ENCODE measurements around the gene CDK5. TPM values are rescaled to one million over a fixed set of nuclear protein-coding genes. Genes with fewer than 3 reads are reported as not detected.

The CDK5 gene
- total and polyA plus RNA-seq, 9 of the 15 experiments (the other 6 are each of a cell fraction or from before 2014, with no cell fraction given), result 3.2 to 38.0 (median 27.5) TPM

DNA sequence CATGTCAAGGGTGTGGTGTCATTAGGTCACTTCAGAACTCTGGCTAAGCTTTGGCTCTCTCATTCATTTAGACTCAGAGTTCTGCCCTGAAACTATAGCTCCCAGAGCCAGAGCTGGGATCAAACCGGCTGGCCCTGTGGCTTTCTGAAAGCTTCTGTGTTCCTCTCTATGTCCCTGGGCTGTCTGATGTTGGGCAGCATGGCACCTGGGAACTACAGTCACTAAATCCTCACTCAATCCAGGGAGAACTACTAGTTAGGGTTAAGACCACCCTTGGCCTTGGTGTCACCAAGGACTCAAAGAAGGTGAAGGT is 46.6 kb downstream of the CDK5 start (continued):
- TF ChIP-seq, protein P1, sequence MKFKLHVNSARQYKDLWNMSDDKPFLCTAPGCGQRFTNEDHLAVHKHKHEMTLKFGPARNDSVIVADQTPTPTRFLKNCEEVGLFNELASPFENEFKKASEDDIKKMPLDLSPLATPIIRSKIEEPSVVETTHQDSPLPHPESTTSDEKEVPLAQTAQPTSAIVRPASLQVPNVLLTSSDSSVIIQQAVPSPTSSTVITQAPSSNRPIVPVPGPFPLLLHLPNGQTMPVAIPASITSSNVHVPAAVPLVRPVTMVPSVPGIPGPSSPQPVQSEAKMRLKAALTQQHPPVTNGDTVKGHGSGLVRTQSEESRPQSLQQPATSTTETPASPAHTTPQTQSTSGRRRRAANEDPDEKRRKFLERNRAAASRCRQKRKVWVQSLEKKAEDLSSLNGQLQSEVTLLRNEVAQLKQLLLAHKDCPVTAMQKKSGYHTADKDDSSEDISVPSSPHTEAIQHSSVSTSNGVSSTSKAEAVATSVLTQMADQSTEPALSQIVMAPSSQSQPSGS (CRISPR knock-in tag; IDR thresholded peaks at IDR 0.05), result no peak
- TF ChIP-seq, protein P2, sequence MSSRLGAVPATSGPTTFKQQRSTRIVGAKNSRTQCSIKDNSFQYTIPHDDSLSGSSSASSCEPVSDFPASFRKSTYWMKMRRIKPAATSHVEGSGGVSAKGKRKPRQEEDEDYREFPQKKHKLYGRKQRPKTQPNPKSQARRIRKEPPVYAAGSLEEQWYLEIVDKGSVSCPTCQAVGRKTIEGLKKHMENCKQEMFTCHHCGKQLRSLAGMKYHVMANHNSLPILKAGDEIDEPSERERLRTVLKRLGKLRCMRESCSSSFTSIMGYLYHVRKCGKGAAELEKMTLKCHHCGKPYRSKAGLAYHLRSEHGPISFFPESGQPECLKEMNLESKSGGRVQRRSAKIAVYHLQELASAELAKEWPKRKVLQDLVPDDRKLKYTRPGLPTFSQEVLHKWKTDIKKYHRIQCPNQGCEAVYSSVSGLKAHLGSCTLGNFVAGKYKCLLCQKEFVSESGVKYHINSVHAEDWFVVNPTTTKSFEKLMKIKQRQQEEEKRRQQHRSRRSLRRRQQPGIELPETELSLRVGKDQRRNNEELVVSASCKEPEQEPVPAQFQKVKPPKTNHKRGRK (tag; IDR thresholded peaks at IDR 0.05), result no peak
- TF ChIP-seq, protein P3, sequence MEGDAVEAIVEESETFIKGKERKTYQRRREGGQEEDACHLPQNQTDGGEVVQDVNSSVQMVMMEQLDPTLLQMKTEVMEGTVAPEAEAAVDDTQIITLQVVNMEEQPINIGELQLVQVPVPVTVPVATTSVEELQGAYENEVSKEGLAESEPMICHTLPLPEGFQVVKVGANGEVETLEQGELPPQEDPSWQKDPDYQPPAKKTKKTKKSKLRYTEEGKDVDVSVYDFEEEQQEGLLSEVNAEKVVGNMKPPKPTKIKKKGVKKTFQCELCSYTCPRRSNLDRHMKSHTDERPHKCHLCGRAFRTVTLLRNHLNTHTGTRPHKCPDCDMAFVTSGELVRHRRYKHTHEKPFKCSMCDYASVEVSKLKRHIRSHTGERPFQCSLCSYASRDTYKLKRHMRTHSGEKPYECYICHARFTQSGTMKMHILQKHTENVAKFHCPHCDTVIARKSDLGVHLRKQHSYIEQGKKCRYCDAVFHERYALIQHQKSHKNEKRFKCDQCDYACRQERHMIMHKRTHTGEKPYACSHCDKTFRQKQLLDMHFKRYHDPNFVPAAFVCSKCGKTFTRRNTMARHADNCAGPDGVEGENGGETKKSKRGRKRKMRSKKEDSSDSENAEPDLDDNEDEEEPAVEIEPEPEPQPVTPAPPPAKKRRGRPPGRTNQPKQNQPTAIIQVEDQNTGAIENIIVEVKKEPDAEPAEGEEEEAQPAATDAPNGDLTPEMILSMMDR (IDR thresholded peaks at IDR 0.05 in 2 of 3, conservative IDR thresholded peaks at IDR 0.05 in 1 of 3; ENCODE audit: insufficient read depth in 2 of 3, low read depth in 1 of 3, low read length in 3 of 3), result no peak
- TF ChIP-seq, protein P4, sequence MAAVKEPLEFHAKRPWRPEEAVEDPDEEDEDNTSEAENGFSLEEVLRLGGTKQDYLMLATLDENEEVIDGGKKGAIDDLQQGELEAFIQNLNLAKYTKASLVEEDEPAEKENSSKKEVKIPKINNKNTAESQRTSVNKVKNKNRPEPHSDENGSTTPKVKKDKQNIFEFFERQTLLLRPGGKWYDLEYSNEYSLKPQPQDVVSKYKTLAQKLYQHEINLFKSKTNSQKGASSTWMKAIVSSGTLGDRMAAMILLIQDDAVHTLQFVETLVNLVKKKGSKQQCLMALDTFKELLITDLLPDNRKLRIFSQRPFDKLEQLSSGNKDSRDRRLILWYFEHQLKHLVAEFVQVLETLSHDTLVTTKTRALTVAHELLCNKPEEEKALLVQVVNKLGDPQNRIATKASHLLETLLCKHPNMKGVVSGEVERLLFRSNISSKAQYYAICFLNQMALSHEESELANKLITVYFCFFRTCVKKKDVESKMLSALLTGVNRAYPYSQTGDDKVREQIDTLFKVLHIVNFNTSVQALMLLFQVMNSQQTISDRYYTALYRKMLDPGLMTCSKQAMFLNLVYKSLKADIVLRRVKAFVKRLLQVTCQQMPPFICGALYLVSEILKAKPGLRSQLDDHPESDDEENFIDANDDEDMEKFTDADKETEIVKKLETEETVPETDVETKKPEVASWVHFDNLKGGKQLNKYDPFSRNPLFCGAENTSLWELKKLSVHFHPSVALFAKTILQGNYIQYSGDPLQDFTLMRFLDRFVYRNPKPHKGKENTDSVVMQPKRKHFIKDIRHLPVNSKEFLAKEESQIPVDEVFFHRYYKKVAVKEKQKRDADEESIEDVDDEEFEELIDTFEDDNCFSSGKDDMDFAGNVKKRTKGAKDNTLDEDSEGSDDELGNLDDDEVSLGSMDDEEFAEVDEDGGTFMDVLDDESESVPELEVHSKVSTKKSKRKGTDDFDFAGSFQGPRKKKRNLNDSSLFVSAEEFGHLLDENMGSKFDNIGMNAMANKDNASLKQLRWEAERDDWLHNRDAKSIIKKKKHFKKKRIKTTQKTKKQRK (IDR thresholded peaks at IDR 0.05; ENCODE audit: borderline replicate concordance, low read depth, low read length), result no peak
- TF ChIP-seq ZC3H4 (CRISPR knock-in tag; IDR thresholded peaks at IDR 0.05; ENCODE audit: borderline replicate concordance) (no peak), PYGO2 (tag; IDR thresholded peaks at IDR 0.05) (no peak), ZNF589 (CRISPR knock-in tag; IDR thresholded peaks at IDR 0.05; ENCODE audit: low read depth) (0 out of 2 replicates have a peak, but pooled peaks have one; percentile 25), NFIC (IDR thresholded peaks at IDR 0.05) (no peak), ZNF707 (CRISPR knock-in tag; conservative IDR thresholded peaks at IDR 0.05) (no peak)
- TF ChIP-seq, protein P5, sequence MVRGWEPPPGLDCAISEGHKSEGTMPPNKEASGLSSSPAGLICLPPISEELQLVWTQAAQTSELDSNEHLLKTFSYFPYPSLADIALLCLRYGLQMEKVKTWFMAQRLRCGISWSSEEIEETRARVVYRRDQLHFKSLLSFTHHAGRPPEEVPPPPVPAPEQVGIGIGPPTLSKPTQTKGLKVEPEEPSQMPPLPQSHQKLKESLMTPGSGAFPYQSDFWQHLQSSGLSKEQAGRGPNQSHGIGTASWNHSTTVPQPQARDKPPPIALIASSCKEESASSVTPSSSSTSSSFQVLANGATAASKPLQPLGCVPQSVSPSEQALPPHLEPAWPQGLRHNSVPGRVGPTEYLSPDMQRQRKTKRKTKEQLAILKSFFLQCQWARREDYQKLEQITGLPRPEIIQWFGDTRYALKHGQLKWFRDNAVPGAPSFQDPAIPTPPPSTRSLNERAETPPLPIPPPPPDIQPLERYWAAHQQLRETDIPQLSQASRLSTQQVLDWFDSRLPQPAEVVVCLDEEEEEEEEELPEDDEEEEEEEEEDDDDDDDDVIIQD (CRISPR knock-in tag; IDR thresholded peaks at IDR 0.05), result no peak
- TF ChIP-seq, protein P6, sequence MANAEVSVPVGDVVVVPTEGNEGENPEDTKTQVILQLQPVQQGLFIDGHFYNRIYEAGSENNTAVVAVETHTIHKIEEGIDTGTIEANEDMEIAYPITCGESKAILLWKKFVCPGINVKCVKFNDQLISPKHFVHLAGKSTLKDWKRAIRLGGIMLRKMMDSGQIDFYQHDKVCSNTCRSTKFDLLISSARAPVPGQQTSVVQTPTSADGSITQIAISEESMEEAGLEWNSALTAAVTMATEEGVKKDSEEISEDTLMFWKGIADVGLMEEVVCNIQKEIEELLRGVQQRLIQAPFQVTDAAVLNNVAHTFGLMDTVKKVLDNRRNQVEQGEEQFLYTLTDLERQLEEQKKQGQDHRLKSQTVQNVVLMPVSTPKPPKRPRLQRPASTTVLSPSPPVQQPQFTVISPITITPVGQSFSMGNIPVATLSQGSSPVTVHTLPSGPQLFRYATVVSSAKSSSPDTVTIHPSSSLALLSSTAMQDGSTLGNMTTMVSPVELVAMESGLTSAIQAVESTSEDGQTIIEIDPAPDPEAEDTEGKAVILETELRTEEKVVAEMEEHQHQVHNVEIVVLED (CRISPR knock-in tag; IDR thresholded peaks at IDR 0.05), result no peak
- TF ChIP-seq, protein P7, sequence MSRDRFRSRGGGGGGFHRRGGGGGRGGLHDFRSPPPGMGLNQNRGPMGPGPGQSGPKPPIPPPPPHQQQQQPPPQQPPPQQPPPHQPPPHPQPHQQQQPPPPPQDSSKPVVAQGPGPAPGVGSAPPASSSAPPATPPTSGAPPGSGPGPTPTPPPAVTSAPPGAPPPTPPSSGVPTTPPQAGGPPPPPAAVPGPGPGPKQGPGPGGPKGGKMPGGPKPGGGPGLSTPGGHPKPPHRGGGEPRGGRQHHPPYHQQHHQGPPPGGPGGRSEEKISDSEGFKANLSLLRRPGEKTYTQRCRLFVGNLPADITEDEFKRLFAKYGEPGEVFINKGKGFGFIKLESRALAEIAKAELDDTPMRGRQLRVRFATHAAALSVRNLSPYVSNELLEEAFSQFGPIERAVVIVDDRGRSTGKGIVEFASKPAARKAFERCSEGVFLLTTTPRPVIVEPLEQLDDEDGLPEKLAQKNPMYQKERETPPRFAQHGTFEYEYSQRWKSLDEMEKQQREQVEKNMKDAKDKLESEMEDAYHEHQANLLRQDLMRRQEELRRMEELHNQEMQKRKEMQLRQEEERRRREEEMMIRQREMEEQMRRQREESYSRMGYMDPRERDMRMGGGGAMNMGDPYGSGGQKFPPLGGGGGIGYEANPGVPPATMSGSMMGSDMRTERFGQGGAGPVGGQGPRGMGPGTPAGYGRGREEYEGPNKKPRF (IDR thresholded peaks at IDR 0.05; ENCODE audit: low read depth, low read length), result no peak

Data from K562 (cell line).